ENCODE data around the gene CCDC77.

The CCDC77 gene

GRCh38 chr12:467591-467990 is 66.1 kb downstream of the CCDC77 start:
- peaks cover 89% of the 10 kb centered on the region for H3K27me3 ChIP-seq
- H3K4me1 ChIP-seq (ENCODE audit: control insufficient read depth in 1 of 2, insufficient read depth in 1 of 2, low read depth in 1 of 2, low read length in 1 of 2), result no peaks in the 10 kb centered on the region
- no peak for TF ChIP-seq CTCF (IDR thresholded peaks at IDR 0.05)

GRCh38 chr12:468671-469389 is 67.4 kb downstream of the CCDC77 start:
- Histone ChIP-seq H3K36me3 (no peaks in the 10 kb centered on the region), H3K4me1 (ENCODE audit: control insufficient read depth in 1 of 2, insufficient read depth in 1 of 2, low read depth in 1 of 2, low read length in 1 of 2) (no peaks in the 10 kb centered on the region)

More at GRCh38 chr12:467591-467990, 66.1 kb downstream of the CCDC77 start:
- Histone ChIP-seq H3K36me3 (no peaks in the 10 kb centered on the region), H3K4me3 (ENCODE audit: low read depth in 1 of 2, low read length in 1 of 2) (no peak overlapping the region), H3K9me3 (no peaks in the 10 kb centered on the region), H3K27ac (no peak overlapping the region)

GRCh38 chr12:470133-470532 is 68.7 kb downstream of the CCDC77 start:
- no peak for TF ChIP-seq CTCF (IDR thresholded peaks at IDR 0.05)
- H3K4me3 ChIP-seq (ENCODE audit: low read depth in 1 of 2, low read length in 1 of 2), result no peak overlapping the region
- H3K27ac ChIP-seq, result no peak overlapping the region
- H3K27me3 ChIP-seq, result peaks cover 87% of the 10 kb centered on the region
- H3K9me3 ChIP-seq, result no peaks in the 10 kb centered on the region
- no peaks in the 10 kb centered on the region for H3K4me1 ChIP-seq (ENCODE audit: control insufficient read depth in 1 of 2, insufficient read depth in 1 of 2, low read depth in 1 of 2, low read length in 1 of 2)
- H3K36me3 ChIP-seq, result no peaks in the 10 kb centered on the region

More at GRCh38 chr12:468671-469389, 67.4 kb downstream of the CCDC77 start:
- Histone ChIP-seq H3K27me3 (peaks cover 87% of the 10 kb centered on the region), H3K4me3 (ENCODE audit: low read depth in 1 of 2, low read length in 1 of 2) (no peak overlapping the region), H3K9me3 (no peaks in the 10 kb centered on the region), H3K27ac (no peak overlapping the region)
- no peak for TF ChIP-seq CTCF (IDR thresholded peaks at IDR 0.05)

GRCh38 chr12:473198-473597 is 71.8 kb downstream of the CCDC77 start:
- no peak for TF ChIP-seq CTCF (IDR thresholded peaks at IDR 0.05)
- no peaks in the 10 kb centered on the region for H3K9me3 ChIP-seq
- no peak overlapping the region for H3K4me3 ChIP-seq (ENCODE audit: low read depth in 1 of 2, low read length in 1 of 2)
- H3K27me3 ChIP-seq, result peaks cover 89% of the 10 kb centered on the region
- H3K4me1 ChIP-seq (ENCODE audit: control insufficient read depth in 1 of 2, insufficient read depth in 1 of 2, low read depth in 1 of 2, low read length in 1 of 2), result no peaks in the 10 kb centered on the region
- no peak overlapping the region for H3K27ac ChIP-seq
- H3K36me3 ChIP-seq, result no peaks in the 10 kb centered on the region

- Histone ChIP-seq H3K27ac (no peak overlapping the region), H3K4me3 (ENCODE audit: low read depth in 1 of 2, low read length in 1 of 2) (no peak overlapping the region), H3K9me3 (no peaks in the 10 kb centered on the region), H3K27me3 (peaks cover 87% of the 10 kb centered on the region), H3K36me3 (no peaks in the 10 kb centered on the region), H3K4me1 (ENCODE audit: control insufficient read depth in 1 of 2, insufficient read depth in 1 of 2, low read depth in 1 of 2, low read length in 1 of 2) (no peaks in the 10 kb centered on the region)
- TF ChIP-seq CTCF (IDR thresholded peaks at IDR 0.05), result no peak
Observed at GRCh38 chr12:473863-474577, 72.6 kb downstream of the CCDC77 start.
